ENCODE measurements around the gene ADAMTS10.

- no peak for TF ChIP-seq ZNF143 (CRISPR knock-in tag; IDR thresholded peaks at IDR 0.05)
- TF ChIP-seq PCBP2 (optimal IDR thresholded peaks at IDR 0.05; ENCODE audit: low read depth, low read length, poor library complexity, severe bottlenecking), result no peak
- TF ChIP-seq, protein P1, sequence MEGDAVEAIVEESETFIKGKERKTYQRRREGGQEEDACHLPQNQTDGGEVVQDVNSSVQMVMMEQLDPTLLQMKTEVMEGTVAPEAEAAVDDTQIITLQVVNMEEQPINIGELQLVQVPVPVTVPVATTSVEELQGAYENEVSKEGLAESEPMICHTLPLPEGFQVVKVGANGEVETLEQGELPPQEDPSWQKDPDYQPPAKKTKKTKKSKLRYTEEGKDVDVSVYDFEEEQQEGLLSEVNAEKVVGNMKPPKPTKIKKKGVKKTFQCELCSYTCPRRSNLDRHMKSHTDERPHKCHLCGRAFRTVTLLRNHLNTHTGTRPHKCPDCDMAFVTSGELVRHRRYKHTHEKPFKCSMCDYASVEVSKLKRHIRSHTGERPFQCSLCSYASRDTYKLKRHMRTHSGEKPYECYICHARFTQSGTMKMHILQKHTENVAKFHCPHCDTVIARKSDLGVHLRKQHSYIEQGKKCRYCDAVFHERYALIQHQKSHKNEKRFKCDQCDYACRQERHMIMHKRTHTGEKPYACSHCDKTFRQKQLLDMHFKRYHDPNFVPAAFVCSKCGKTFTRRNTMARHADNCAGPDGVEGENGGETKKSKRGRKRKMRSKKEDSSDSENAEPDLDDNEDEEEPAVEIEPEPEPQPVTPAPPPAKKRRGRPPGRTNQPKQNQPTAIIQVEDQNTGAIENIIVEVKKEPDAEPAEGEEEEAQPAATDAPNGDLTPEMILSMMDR (CRISPR knock-in tag; IDR thresholded peaks at IDR 0.05), result no peak
- TF ChIP-seq ZNF142 (CRISPR knock-in tag; IDR thresholded peaks at IDR 0.05), result no peak
- TF ChIP-seq ELF1 (CRISPR knock-in tag; IDR thresholded peaks at IDR 0.05), result no peak
- TF ChIP-seq ZNF780A (CRISPR knock-in tag; IDR thresholded peaks at IDR 0.05), result no peak
- TF ChIP-seq EP300 (IDR thresholded peaks at IDR 0.05; ENCODE audit: low read depth in 2 of 2, low read length in 2 of 2), result no peak
- no peak for TF ChIP-seq EP300 (CRISPR knock-in tag; IDR thresholded peaks at IDR 0.05; ENCODE audit: borderline replicate concordance)
- TF ChIP-seq USF2 (IDR thresholded peaks at IDR 0.05; ENCODE audit: low read depth, low read length), result no peak
- no peak for TF ChIP-seq USF2 (CRISPR knock-in tag; IDR thresholded peaks at IDR 0.05; ENCODE audit: borderline replicate concordance)
- no peak for TF ChIP-seq CHD2 (IDR thresholded peaks at IDR 0.05; ENCODE audit: low read depth, low read length)
Observed at GRCh38 chr19:8573316-8573715, 37.2 kb downstream of the ADAMTS10 start.

All from HepG2 (cell line).